GM10266 (cell line): Measurements from ENCODE around the gene LRRC3B.

ENCODE experiments used
- DNase-seq: peaks from one replicate; pipeline ENCODE4 v3.0.0; 2012; ENCODE audit errors: extremely low spot score
- TF ChIP-seq, protein P1 (sequence below): IDR thresholded peaks from 2 replicates; pipeline ENCODE4 v1.5.1; 2012; ENCODE audit warnings: mild to moderate bottlenecking, low read depth; ENCODE audit not compliant: control insufficient read depth, insufficient read depth; ENCODE audit errors: missing control alignments

Gene LRRC3B

DNA sequence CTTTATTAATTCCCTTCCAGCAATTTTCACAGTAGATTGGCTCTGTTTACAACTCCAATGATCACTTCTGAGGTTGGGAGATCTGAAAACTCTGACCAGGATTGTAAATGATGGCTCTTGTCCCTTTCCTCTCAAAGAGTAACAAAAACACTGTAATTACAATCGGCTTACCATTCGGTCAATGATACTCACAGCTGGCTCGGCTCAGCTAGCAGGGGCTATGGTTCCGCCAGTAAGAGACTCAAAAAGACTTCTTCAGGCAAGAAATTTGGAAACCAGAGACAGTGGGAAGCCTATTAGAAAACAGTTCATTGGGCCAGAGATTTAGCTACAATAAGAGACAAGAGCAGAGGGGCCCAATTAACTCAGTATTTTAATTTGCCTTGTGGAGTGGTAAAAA is 96.6 kb downstream of the LRRC3B start:
- TF ChIP-seq, protein P1, sequence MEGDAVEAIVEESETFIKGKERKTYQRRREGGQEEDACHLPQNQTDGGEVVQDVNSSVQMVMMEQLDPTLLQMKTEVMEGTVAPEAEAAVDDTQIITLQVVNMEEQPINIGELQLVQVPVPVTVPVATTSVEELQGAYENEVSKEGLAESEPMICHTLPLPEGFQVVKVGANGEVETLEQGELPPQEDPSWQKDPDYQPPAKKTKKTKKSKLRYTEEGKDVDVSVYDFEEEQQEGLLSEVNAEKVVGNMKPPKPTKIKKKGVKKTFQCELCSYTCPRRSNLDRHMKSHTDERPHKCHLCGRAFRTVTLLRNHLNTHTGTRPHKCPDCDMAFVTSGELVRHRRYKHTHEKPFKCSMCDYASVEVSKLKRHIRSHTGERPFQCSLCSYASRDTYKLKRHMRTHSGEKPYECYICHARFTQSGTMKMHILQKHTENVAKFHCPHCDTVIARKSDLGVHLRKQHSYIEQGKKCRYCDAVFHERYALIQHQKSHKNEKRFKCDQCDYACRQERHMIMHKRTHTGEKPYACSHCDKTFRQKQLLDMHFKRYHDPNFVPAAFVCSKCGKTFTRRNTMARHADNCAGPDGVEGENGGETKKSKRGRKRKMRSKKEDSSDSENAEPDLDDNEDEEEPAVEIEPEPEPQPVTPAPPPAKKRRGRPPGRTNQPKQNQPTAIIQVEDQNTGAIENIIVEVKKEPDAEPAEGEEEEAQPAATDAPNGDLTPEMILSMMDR = no peak

DNA sequence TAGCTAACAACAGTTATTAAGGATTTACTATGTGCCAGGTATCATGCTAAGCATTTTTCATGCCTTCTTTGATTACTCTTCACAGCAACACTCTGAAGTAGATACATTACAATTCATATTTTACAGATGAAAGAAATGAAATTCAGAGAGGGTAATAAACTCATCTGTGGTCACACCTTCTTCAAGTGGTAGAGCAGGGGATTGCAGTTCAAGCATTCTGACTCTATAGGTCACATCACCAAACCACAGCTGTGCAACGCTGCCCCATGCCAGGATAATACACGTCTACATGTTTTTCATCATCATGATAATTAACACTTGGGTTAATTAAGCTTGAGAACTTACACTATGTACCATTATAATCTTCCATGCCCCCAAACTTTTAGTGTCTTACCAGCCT is 98.5 kb downstream of the LRRC3B start:
- TF ChIP-seq, protein P1 = no peak
- no peak for DNase-seq

More for the DNA sequence above, 96.6 kb downstream of the LRRC3B start:
- DNase-seq = no peak

DNA sequence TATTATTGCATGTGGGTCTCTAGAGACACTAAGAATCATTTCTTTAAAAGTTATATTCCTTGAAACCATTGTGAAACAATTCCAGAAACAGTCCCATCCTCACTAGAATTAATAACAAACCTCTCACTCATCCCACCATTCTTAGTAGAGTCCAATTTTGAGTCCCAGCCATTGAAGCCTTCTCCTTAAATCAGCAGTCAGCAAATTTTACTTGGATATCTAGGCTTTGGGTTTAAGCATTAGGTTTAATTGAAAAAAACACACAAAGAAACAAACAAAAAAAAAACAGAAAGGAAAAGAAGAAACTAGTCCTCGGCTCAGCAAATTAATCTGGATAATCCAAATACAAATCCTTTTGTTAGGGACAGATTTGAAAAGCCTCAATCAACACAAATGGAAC is 109.3 kb downstream of the LRRC3B start:
- TF ChIP-seq, protein P1 = no peak
- DNase-seq = no peak

DNA sequence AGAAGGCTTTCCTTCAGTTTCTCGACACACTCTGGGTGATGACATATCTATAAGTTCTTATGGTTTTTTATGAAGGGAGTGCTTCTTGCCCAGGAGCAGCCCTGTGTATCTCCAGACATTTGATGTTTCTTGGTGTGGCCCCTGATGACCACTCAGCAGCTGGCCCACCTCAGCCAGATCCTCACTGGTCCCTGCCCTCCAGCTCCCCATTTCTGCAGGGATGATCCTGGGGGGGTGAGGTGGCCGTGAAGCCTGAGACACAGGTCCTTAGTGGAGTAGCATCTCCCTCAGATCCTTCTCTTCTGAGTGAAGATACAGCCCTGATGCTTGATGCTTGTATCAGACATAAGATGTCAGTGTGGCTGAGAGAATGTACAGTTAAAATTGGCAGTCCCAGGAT is 127.7 kb downstream of the LRRC3B start:
- no peak for DNase-seq
- TF ChIP-seq, protein P1 = no peak

DNA sequence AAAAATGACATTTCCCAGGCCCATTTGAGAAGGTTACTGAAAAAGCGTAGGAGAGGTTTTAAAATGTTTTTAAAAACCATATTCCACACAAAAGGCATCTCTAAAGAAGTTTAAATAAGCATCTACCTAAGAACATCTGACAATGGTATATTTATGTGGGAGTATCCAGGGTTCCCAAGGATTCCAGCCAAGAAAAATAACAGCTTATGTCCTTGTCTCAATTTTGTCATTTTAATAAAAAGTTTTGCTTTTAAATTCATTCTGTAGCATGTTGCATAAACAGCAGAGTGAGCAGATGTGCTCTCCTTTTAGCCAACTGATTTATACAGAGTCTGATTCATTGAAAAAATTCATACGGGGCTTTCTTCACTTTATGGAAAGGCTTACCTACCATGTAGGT is 129.9 kb downstream of the LRRC3B start:
- TF ChIP-seq, protein P1 = no peak
- DNase-seq = no peak

DNA sequence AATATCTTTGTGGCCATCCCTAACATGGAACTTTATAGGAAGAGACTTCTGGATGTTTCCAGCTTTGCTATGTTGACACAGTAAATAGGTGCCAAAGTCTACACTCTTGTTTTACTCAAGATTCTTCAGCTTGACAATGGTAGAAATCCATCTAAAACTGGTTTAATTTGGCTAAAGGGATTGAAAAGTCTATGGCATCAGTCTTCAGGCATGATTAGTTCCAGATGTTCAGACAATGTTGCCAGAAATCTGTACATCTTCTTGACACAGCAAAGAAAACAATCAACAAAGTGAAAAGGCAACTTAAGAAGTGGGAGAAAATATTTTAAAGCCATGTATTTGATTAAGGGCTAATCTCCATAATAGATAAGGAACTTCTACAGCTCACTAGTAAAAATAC is 130.5 kb downstream of the LRRC3B start:
- TF ChIP-seq, protein P1 = no peak
- DNase-seq = no peak

DNA sequence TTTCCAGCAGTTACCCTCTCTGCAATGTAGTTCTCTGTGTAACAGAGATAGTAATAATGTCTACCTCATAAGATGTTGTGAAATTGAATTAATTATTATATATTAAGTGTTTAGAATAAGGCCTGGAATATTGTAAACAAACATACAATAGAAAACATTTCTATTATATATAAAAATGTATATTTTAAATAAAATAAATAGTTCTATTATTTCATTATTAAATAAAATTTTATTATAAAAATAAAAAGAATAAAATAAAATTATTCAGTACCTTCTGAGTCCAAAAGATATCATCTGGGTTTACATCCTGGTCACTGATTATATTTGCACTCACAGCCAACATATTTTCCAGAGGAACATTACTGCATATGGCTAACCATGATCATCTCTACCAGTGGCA is 135.4 kb downstream of the LRRC3B start:
- DNase-seq = no peak
- TF ChIP-seq, protein P1 = no peak
